Right renal cortex interstitium (tissue), 3 donors: ENCODE measurements around the gene NUBP2. TPM values are rescaled to one million over a fixed set of nuclear protein-coding genes. Genes with fewer than 3 reads are reported as not detected.

Source experiments
- DNase-seq, 3 donors: peaks; one replicate each; pipeline ENCODE4 v3.0.0-alpha.2; 2013; ENCODE audit warnings: low read depth in 3 of 3, low spot score in 2 of 3
- polyA plus RNA-seq, 3 donors: library from polyadenylated mRNA; unstranded; fragments of 120-200 nt; gene quantifications; one replicate each; pipeline ENCODE4 v1.2.1, GENCODE V29; 2013; ENCODE audit not compliant: insufficient read length in 3 of 3

The NUBP2 gene
- polyA plus RNA-seq, 3 donors: 31.1 to 38.7 (median 31.5) TPM

DNA sequence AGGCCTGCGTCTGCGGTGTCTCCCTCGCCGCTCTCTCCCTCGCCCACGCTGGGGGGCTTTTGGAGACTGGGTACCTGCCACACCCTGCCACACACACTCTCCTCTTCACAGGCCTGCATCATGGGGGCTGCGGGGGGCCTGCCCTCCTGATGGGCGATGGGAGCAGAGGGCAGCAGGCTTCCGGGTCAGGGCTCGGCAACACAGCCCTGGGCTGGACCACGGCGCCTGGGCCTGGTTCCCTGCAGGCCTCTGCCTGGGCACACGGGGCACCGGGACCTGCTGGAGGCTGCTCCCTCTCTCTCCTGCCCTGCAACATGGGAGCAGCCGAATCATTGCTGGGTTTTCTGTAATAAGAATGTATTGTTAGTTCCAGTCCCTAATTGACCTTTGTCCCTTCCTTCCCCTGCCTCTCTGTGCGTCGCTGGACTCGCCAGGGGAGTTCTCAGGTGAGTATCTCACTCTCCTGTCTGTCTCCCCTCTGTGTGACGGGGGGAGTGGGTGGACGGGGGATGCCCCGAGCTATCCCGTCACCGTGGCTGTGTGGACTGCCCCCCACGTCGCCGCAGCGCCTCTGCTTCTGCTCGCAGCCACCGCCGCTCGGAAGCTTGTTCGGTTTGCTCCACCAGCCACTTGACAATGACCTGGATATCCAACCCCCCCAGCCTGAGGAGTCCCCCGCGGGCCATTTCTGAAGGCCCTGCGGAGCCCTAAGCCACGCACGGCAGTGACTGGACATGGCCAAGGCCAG lies 24.9 kb upstream of the NUBP2 start:
- DNase-seq: no peak

DNA sequence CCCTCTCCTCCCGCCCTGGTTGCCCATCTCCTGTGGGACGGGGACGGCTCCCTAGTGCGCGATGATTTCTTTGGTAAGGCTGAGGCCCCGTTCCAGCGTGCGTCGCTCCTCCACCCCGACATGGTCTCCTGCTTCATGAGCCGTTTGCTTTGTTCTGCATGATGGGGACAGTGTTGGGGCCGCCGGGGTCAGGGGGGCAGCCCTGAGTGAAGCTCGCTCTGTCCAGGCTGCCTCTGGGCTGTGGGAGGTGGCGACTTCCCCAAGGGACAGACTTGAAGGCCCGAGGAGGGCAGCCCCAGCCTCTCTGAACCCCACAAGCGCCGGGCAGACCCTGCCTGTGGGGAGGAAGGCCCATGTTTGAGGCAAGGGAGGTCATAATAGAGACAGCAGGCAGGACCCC lies 23.8 kb upstream of the NUBP2 start:
- no peak for DNase-seq

DNA sequence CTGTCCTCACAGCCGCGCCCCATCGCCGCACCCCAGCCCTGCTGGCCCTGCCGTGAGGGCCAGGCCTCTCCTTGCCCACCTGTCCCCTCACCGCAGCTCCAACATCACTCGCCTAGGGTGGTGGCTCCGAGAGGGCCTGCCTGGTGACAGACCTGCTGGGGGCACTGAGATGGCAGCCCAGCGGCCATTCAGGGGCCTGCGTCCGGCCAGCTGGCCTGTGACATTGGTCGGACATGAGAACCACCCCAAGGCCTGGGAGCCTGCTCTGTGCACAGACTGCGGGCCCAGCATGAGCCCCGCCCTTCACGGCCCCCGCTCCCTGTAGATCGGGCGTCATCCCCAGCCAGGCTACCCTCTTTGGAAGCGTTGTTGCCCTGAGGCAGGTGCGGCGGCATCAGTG lies 23.2 kb upstream of the NUBP2 start:
- no peak for DNase-seq

DNA sequence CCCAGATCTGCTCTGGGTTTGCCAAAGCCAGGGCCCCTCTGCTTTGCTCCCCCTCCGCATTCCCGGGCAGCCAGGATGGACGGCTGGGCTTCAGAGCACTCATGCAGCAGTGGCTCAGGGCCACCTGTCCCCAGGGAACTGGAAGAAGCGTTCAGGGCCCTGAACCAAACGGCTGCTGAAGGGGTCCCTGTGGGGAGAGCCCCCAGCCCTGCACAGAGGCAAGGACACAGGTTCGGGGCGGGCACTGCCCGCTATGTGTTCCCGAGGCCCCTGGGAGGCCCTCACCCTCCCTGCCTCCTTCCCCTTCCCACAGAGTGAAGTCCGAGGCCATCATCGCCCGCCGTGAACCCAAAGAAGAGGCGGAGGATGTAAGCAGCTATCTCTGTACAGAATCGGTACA lies 21.8 kb upstream of the NUBP2 start:
- no peak for DNase-seq

DNA sequence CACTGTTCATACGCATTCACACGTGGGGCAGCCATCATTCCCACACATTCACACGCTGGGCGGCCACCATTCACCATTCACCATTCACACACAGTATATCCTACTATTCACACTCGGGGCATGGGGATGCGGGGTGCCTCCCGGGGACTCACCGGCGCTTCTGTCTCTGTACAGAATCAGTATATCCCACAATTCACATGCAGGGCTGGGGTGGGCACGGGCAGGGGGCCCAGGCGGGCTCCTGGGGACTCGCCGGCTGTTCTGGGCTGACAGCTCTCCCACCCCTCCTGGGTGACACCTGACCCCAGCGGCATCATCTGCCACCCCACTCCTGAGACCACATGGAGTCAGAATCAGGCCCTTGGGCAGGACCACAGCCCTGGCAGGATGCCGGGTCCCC lies 21.0 kb upstream of the NUBP2 start:
- no peak for DNase-seq

DNA sequence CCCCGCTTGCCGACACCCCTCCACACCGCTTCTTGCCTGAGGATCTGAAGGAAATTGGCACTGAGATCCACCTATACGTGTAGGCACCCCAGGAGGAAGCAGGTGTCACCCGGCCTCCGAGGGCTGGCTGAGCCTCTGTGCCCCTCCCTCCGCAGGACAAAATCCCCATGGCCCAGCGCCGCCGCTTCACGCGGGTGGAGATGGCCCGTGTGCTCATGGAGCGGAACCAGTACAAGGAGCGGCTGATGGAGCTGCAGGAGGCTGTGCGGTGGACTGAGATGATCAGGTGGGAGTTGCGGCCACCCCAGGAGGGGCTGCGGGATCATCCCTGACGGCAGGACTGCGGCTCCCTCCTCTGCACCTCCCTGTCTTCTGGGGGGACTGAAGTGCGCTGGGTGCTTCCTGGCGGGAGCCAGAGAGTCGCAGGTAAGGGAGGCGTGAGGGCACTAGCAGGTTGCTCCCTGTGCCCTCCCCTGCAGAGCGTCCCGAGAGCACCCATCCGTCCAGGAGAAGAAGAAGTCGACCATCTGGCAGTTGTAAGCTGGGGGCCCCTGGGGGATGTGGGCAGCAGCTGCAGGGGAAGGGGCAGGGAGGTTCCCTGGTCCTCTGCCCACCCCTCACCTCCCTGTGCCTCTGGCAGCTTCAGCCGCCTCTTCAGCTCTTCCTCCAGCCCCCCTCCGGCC lies 20.4 kb upstream of the NUBP2 start:
- DNase-seq: no peak

DNA sequence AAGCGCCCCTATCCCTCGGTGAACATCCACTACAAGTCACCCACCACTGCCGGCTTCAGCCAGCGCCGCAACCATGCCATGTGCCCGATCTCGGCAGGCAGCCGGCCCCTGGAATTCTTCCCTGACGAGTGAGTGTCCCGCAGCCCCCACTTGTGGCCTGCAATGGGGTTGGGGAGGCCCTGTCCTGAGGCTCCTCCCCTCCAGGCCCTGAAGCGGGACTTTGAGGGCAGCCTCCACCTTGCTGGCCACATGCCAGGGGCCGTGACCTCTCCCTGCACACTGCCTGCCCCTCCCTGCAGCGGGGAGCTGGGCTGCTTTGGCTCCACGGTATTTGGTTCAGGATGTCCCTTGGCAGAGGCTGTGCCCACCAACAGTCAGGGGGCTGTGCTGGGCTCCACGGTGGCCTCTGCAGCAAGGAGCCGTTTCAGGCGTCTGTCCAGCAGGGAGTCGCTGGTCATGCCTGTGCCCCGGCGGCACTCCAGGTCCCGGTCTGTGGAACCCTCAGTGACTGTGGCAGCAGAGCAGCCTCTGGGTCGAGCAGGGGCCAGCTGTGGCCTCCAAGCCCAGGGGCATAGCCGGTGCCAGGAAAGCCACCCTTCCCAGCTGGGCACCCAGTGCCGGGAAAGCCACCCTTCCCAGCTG lies 19.8 kb upstream of the NUBP2 start:
- DNase-seq: no peak

DNA sequence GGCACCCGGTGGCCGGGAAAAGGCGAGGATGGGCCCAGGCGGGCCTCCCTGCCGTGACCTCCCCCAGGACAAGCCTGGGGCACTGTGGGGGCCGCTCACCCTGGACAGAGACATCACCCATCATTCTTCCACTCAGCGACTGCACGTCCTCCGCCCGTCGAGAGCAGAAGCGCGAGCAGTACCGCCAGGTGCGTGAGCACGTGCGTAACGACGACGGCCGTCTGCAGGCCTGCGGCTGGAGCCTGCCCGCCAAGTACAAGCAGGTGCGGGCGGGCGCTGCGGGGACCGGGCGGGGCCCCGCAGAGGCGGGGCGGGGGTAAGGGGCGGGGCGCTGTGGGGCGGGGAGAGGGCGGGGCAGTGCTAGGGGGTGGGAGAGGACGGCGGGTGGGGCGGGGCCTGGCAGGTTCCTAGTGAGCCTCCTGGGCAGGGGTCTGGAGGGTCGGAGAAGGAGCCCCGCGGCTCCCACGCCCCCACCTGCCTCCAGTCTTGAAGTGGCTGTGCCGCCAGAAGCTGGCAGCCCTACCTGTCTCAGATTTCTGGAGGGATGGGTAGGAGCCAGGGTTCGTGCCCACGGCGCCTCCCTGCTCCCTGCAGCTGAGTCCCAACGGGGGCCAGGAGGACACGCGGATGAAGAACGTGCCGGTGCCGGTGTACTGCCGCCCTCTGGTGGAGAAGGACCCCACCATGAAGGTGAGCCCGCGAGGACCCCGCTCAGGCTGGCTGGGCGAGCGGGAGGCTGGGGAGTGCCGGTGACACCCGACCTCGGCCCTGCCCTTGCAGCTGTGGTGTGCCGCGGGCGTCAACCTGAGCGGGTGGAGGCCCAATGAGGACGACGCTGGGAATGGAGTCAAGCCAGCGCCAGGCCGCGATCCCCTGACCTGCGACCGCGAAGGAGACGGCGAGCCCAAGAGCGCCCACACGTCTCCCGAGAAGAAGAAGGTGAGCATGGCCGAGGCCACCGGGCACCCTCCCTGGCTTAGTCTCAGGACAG lies 18.9 kb upstream of the NUBP2 start:
- DNase-seq: no peak

DNA sequence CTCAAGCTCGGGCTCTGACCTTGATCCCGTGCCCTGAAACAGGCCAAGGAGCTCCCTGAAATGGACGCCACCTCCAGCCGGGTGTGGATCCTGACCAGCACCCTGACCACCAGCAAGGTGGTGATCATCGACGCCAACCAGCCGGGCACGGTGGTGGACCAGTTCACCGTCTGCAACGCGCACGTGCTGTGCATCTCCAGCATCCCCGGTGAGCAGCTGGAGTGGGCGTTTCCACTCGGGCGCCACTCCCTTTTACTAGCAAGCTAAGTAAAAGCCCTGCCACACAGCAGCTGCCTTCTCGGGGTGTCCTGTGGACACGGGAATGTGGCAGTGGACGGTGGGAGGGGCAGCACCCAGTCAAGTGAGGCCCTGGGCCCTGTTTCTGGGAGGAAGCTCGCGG lies 17.8 kb upstream of the NUBP2 start:
- DNase-seq: no peak

DNA sequence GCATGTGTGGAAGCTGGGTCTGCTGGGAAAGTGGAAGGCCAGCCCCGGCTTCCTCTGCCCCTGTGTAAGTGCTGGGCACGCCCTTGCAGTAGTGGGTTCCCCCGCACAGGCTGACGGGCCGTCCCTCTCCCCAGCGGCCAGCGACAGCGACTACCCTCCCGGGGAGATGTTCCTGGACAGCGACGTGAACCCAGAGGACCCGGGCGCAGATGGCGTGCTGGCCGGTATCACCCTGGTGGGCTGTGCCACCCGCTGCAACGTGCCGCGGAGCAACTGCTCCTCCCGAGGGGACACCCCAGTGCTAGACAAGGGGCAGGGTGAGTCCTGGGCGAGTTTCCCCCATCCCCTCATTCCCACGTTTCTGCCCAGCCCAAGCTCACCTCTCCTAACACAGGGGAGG lies 16.9 kb upstream of the NUBP2 start:
- DNase-seq: no peak

DNA sequence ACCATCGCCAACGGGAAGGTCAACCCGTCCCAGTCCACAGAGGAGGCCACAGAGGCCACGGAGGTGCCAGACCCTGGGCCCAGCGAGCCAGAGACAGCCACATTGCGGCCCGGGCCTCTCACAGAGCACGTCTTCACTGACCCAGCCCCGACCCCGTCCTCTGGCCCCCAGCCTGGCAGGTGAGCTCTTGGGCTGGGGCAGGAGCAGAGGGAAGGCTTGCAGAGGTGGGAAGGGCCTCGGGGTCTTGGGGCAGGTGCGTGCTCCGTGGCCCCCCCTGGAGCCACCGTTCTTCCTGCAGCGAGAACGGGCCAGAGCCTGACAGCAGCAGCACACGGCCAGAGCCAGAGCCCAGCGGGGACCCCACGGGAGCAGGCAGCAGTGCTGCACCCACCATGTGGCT lies 16.5 kb upstream of the NUBP2 start:
- DNase-seq: no peak

DNA sequence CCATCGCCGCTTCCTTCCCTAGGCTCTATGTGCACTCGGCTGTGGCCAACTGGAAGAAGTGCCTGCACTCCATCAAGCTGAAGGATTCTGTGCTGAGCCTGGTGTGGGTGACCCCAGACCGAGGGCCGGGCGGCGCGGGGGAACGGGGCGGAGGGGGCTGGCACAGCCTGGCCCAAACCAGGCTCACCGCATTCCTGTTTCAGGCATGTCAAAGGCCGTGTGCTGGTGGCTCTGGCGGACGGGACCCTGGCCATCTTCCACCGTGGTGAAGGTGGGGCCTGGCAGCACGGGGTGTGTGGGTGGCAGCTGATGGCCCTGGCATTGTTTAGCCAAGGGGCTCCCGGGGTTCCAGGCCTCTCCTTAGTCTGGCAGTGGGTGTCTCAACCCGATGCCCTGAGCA lies 16.1 kb upstream of the NUBP2 start:
- DNase-seq: no peak

DNA sequence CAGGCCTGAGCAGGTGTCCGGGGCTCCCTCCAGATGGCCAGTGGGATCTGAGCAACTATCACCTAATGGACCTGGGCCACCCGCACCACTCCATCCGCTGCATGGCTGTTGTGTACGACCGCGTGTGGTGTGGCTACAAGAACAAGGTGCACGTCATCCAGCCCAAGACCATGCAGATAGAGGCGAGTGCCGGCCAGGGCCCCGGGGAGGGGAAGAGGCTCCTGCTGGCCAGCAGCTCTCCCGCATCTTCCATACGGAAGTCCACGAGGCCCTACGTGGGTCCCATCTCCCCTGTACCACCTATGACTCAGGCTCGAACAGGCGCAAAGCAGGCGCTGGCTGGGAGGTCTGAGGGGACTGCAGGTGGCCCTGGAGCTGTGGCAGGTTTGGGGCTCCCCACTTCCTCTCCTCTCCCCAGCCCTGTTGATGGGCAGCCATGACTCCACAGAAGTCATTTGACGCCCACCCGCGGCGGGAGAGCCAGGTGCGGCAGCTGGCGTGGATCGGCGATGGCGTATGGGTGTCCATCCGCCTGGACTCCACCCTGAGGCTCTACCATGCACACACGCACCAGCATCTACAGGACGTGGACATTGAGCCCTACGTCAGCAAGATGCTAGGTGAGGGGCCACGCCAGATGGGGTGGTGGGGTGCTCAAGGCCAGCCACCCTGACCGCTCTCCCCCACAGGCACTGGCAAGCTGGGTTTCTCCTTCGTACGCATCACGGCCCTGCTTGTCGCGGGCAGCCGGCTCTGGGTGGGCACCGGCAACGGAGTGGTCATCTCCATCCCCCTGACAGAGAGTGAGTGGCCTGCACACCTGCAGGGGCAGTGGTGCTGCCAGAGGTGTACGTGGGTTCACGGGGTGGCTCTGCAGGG lies 15.4 kb upstream of the NUBP2 start:
- DNase-seq: no peak

DNA sequence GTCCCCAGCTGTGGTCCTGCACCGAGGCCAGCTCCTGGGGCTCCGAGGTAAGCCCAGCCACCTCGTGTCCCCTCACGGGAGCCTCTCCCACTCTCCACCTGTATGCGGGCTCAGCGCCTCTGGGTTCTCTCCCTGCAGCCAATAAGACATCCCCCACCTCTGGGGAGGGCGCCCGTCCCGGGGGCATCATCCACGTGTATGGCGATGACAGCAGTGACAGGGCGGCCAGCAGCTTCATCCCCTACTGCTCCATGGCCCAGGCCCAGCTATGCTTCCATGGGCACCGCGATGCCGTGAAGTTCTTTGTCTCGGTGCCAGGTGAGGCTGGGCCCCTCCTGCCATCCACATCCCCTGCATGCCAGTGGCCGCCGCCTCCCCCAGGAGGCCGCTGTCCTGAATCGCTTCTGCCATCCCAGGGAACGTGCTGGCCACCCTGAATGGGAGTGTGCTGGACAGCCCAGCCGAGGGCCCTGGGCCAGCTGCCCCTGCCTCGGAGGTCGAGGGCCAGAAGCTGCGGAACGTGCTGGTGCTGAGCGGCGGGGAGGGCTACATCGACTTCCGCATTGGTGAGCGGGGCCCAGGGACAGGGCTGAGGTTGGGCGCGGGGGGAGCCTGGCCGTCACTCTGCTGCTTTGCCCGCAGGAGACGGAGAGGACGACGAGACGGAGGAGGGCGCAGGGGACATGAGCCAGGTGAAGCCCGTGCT lies 14.5 kb upstream of the NUBP2 start:
- no peak for DNase-seq

DNA sequence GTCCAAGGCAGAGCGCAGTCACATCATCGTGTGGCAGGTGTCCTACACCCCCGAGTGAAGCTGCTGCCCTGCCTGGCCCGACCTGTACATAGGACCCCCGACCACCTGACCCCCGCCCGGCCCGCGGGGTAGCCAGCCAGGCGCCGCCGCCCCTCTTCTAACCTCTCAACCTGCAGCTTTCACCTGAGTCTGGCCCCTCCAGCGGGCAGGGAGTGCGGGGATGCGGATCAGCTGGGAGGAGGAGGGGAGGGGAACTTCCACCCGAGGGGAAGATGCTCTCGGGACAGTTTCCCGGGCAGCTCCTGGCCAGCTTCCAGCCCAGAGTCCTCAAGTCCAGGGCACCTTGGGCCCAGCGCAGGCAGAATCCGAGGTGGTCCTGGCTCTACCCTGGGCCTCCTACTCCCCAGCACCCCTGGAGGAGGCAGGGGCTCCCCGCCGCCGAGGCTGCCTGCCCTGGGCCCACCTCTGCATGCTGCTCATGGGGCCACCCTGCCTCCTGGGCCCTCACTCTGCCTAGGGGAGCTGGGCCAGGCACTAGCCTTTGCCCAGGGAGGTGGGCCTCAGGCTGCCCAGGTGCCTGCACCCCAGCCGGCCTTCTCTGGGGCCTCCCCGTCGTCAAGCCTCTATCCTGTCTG lies 13.9 kb upstream of the NUBP2 start:
- no peak for DNase-seq

DNA sequence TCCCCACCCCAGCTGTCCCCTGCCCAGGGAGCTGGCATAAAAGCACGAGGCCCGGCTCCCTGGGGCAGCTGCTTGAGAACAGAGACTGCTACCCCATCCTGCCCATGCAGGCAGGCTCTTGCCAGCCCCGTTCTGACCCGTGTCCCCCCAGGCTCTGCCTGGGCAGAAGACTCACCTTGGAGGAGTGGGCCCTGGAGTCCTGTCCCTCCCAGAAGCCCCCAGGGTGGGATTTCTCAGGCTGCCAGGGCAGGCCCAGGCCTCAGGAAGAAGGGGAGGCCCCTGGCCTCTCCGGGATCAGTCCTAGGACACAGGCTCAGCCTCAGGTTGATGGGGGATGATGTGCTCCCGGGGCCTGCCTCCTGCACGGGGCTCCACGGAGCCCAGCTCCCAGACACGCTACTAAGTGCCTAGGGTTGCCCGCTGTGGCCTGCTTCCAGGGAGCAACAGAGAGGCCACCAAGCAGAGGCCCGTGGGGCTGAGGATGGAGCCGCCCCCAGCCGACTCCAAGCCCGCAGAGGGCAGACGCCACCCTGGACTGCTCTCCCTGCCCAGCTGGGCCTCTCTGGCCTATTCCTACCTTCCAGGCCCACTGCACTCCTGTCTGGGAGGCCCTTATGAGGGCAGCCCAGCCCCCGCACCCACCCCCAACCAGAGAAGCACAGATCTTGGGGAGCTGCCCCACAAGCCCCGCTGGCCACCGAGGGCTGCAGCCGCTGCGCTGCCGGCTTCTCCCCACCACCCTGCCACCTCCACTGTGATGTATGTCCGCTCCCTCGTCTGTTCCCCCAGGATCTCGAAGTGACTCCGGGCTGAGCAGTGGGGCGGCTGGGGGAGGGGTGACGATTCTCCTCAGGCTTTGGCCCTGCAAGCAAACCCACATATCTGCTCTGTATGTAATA lies 13.1 kb upstream of the NUBP2 start:
- no peak for DNase-seq

DNA sequence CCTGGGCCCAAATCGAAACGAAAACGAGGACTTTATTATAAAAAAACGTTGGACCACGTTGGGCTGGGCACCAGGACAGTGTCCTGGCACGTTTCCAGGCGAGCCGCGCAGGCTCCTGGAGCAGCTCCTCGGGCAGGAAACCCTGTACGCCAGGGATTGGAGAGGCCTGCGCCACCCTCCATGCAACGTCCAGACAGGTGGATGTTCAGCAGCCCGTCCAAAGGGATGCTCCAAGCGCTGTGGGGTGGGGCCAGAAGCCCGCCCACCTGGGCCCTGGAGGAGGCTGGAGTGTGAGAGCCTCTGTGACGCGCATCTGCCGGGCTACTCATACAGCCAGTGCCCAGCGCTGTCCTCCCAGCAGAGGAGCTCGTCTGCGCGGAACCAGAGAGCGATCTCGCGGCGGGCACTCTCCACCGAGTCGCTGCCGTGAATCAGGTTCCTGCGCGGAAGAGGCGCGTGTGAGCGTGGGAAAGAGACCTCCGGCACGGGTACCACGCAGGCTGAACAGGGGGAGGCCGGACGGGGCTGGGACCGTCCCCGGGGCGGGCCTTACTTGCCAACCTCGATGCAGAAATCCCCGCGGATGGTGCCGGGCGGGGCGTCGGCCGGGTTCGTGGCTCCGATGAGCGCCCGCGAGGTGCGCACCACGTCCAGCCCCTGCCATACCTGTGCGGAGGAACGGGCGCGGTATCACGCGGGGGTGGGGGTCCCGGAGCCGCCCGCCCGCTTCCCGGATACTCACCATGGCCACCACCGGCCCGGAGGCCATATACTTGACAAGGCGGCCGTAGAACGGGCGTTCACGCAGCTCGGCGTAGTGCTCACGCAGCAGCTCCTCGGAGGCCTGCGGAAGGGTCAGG lies 12.2 kb upstream of the NUBP2 start:
- DNase-seq: no peak
